ENCODE data around the gene NACC2.

GRCh38 chr9:136127313-136127712 lies 32.2 kb upstream of the NACC2 start:
- TF ChIP-seq ZFP30 (CRISPR knock-in tag; IDR thresholded peaks at IDR 0.05) (no peak), ZC3H10 (CRISPR knock-in tag; IDR thresholded peaks at IDR 0.05) (no peak), RARB (CRISPR knock-in tag; IDR thresholded peaks at IDR 0.05) (no peak), PATZ1 (CRISPR knock-in tag; IDR thresholded peaks at IDR 0.05; ENCODE audit: borderline replicate concordance) (no peak), ARNTL (CRISPR knock-in tag; IDR thresholded peaks at IDR 0.05; ENCODE audit: borderline replicate concordance, low read depth) (no peak)
- TF ChIP-seq, protein P1, sequence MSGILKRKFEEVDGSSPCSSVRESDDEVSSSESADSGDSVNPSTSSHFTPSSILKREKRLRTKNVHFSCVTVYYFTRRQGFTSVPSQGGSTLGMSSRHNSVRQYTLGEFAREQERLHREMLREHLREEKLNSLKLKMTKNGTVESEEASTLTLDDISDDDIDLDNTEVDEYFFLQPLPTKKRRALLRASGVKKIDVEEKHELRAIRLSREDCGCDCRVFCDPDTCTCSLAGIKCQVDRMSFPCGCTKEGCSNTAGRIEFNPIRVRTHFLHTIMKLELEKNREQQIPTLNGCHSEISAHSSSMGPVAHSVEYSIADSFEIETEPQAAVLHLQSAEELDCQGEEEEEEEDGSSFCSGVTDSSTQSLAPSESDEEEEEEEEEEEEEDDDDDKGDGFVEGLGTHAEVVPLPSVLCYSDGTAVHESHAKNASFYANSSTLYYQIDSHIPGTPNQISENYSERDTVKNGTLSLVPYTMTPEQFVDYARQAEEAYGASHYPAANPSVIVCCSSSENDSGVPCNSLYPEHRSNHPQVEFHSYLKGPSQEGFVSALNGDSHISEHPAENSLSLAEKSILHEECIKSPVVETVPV (CRISPR knock-in tag; IDR thresholded peaks at IDR 0.05): no peak
- TF ChIP-seq, protein P2, sequence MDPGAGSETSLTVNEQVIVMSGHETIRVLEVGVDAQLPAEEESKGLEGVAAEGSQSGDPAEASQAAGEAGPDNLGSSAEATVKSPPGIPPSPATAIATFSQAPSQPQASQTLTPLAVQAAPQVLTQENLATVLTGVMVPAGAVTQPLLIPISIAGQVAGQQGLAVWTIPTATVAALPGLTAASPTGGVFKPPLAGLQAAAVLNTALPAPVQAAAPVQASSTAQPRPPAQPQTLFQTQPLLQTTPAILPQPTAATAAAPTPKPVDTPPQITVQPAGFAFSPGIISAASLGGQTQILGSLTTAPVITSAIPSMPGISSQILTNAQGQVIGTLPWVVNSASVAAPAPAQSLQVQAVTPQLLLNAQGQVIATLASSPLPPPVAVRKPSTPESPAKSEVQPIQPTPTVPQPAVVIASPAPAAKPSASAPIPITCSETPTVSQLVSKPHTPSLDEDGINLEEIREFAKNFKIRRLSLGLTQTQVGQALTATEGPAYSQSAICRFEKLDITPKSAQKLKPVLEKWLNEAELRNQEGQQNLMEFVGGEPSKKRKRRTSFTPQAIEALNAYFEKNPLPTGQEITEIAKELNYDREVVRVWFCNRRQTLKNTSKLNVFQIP (CRISPR knock-in tag; IDR thresholded peaks at IDR 0.05; ENCODE audit: borderline replicate concordance, low read depth): no peak
